Thyroid gland (tissue), 4 donors: Measurements from ENCODE around the gene LEP. TPM values are rescaled to one million over a fixed set of nuclear protein-coding genes. Genes with fewer than 3 reads are reported as not detected.

Source experiments
- DNase-seq, 2 donors: peaks; one replicate each; pipeline ENCODE4 v3.0.0-alpha.2; 2019
- H3K27ac ChIP-seq, 3 donors: fragments of 200-600 bp; sonication (generic); 1 replicate in 2 of 3; 2 replicates in 1 of 3; pipeline ENCODE4 v1.5.1; 2016 to 2019; ENCODE audit warnings: mild to moderate bottlenecking in 1 of 3, moderate library complexity in 1 of 3
- H3K27me3 ChIP-seq: fragments of 200-600 bp; sonication (generic); one replicate; pipeline ENCODE4 v1.5.1; 2019
- H3K36me3 ChIP-seq, 2 donors: fragments of 200-600 bp; sonication (generic); one replicate each; pipeline ENCODE4 v1.5.1; 2016 to 2019
- H3K4me1 ChIP-seq, 2 donors: fragments of 200-600 bp; sonication (generic); one replicate each; pipeline ENCODE4 v1.5.1; 2017 to 2019
- H3K4me3 ChIP-seq, 3 donors: fragments of 200-600 bp; sonication (generic); replicated peaks in 1 of 3; 1 replicate in 2 of 3; 2 replicates in 1 of 3; pipeline ENCODE4 v1.5.1; 2016; ENCODE audit warnings: mild to moderate bottlenecking in 1 of 3
- H3K9me3 ChIP-seq: fragments of 200-600 bp; sonication (generic); one replicate; pipeline ENCODE4 v1.5.1; 2017
- CTCF ChIP-seq, 6 experiments: fragments of 200-600 bp in 3 of 6; fragments of 450-650 bp in 3 of 6; sonication (generic) in 3 of 6; IDR thresholded peaks; one replicate each; pipeline ENCODE4 v1.5.1; 2016 to 2019; ENCODE audit warnings: antibody characterized with exemption in 6 of 6, mild to moderate bottlenecking in 2 of 6, inconsistent platforms in 1 of 6, moderate library complexity in 1 of 6
- POLR2A ChIP-seq, 2 donors: fragments of 450-650 bp; IDR thresholded peaks; one replicate each; pipeline ENCODE4 v1.6.1; 2017; ENCODE audit warnings: antibody characterized with exemption in 2 of 2, mild to moderate bottlenecking in 2 of 2, moderate library complexity in 1 of 2
- WGBS, 2 donors: methylation state at CpG; one replicate each; pipeline ENCODE4 v1.1.5; 2017; 5-methylcytosine and 5-hydroxymethylcytosine counted together
- intact Hi-C: fragments of 100-400 bp; cut with DNase I; formaldehyde crosslinking; loops from one replicate; pipeline ENCODE4 v1.15.1; 2023
- total RNA-seq, 4 donors: library from RNA; depleted of rRNA; stranded (reverse); fragments of >200 nt; gene quantifications; one replicate each; pipeline ENCODE4 v1.2.3, GENCODE V29; 2016

LEP gene
- under 1 TPM in 2 of 4 donors, not detected in 2; 0.11 to 0.40 TPM for total RNA-seq

GRCh38 chr7:128240696-128241386, at the start of gene LEP:
TSS of gene LEP (plus strand) at chr7:128241278. CDS start at chr7:128252019, 10,741 bp downstream.
- WGBS, 2 donors = 24 to 35% methylated on average over 9 to 19 of the region's 67 CpGs
- Histone ChIP-seq H3K4me3 (no peak within 1 kb of the TSS), H3K36me3 (no peaks in the 10 kb centered on the region), H3K9me3 (no peaks in the 10 kb centered on the region), H3K27ac (no peak within 1 kb of the TSS), H3K4me1 (no peaks in the 10 kb centered on the region), H3K27me3 (peaks cover 17% of the 10 kb centered on the region)
- no peak for TF ChIP-seq POLR2A (IDR thresholded peaks at IDR 0.05)
- no peak for TF ChIP-seq CTCF (IDR thresholded peaks at IDR 0.05)
- no peak for DNase-seq
- intact Hi-C loops = no loop called here

- intact Hi-C loops = no loop called here
- Histone ChIP-seq H3K9me3 (no peaks in the 10 kb centered on the region), H3K36me3 (no peaks in the 10 kb centered on the region), H3K27ac (no peak overlapping the region), H3K4me3 (no peak overlapping the region), H3K4me1 (no peaks in the 10 kb centered on the region), H3K27me3 (peaks cover 9% of the 10 kb centered on the region)
- TF ChIP-seq POLR2A (IDR thresholded peaks at IDR 0.05) (no peak), CTCF (IDR thresholded peaks at IDR 0.05) (no peak)
- 26 to 38% methylated on average over 19 of the region's 19 CpGs for WGBS, 2 donors
- DNase-seq = no peak
Observed at GRCh38 chr7:128192497-128193142, 48.5 kb upstream of the LEP start.

- H3K36me3 ChIP-seq = no peaks in the 10 kb centered on the region
- H3K4me3 ChIP-seq = no peak overlapping the region
- intact Hi-C loops = no loop called here
- H3K9me3 ChIP-seq = no peaks in the 10 kb centered on the region
- H3K27ac ChIP-seq = no peak overlapping the region
- WGBS, 2 donors = 69 to 72% methylated on average over 3 of the region's 3 CpGs
- no peaks in the 10 kb centered on the region for H3K4me1 ChIP-seq
- TF ChIP-seq POLR2A (IDR thresholded peaks at IDR 0.05) (no peak), CTCF (IDR thresholded peaks at IDR 0.05) (no peak)
- H3K27me3 ChIP-seq = peaks cover 9% of the 10 kb centered on the region
- no peak for DNase-seq
Observed at GRCh38 chr7:128194533-128195282, 46.4 kb upstream of the LEP start.

GRCh38 chr7:128197589-128197988, 43.5 kb upstream of the LEP start:
- DNase-seq = no peak
- 100% methylated on average over 1 of the region's 1 CpG for WGBS, 2 donors
- intact Hi-C loops = no loop called here

More at GRCh38 chr7:128197589-128197988, 43.5 kb upstream of the LEP start:
- no peak for TF ChIP-seq POLR2A (IDR thresholded peaks at IDR 0.05)
- no peak for TF ChIP-seq CTCF (IDR thresholded peaks at IDR 0.05)
- no peak overlapping the region for H3K27ac ChIP-seq
- H3K4me3 ChIP-seq = no peak overlapping the region
- no peaks in the 10 kb centered on the region for H3K36me3 ChIP-seq
- H3K4me1 ChIP-seq = peaks cover 8% of the 10 kb centered on the region in 2 donors
- peaks cover 10% of the 10 kb centered on the region for H3K27me3 ChIP-seq
- H3K9me3 ChIP-seq = no peaks in the 10 kb centered on the region
